NCI-H1105 (cell line): ENCODE data around the gene TRIM25.

Experiments used
- DNase-seq: peaks from one replicate; lab custom pipeline; 2025; lab: John Stamatoyannopoulos, UW

TRIM25 gene

DNA sequence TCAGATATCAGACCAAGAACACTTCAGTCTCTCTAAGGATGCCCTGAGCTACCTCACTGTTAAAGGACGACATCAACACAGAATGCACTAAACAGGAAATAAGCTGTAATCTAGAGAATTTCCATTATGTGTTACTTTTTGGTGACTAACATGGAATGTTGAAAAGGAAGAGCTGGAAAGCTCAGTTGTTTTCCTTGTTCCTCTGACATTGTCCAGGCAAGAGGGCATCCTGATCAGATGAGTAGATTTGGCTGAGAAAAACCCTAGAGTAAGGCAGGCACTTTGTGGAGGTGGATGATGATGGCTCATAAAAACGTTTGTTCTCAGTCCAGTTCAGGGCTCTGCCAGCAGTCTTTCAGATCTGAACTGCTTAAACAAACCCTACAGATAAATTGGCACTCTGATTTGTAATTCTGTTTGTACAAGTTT lies 45.9 kb downstream of the TRIM25 start:
- DNase-seq: no peak

DNA sequence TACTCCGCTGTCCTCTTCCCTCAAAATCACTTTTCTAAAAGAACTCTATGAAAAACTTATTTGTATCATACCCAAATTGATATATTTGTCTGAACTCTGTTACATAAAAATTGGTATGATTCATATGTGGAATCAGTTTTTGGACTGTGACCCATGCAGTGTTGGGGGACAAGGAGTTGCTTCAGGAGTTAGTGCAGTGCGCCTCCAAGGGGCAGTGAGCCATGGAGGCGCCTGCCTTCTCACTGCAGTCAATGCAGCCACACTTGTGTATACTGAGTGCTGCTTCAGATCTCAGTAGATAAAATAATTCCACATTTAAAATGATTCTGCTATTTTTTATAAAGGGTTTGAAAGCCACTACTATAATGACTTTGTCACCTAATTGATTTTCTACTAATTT lies 47.4 kb downstream of the TRIM25 start:
- no peak for DNase-seq

DNA sequence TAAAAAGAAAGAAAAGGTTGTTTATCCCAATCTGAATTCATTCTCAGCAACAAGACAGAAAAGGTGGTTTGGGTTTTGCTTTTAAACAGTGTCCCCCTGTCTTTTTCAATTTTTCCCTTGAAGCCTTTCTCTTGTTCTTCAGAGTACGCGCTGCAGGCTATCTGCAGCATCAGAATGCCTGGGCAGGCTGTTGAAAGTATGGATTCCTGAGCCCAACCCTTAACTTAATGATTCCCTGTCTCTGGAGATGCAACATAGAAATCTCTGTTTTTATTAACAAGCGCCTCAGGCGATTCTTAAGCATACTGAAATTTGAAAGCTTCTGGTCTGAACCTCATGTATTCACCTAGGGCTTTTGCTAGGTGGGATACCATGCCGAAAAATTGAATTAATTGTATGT lies 47.8 kb downstream of the TRIM25 start:
- no peak for DNase-seq

DNA sequence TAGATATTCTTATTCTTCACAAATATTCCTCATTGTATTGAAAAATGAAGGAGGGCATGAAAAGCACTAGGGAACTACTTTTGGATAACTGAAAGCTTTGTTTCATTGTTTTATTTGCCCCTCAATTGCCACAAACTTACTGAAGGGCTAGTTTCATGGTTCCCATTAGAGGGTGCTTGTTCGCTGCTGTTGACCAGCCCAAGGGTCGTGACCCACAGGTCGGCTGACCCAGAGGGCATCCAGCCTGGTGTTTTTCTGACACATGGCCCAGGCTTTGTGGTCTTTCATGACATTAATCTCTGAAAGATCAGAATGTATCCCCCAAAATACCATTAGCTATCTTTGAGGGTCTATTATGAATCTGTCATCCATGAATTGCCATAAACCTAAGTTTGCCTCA lies 49.9 kb downstream of the TRIM25 start:
- DNase-seq: no peak

GRCh38 chr17:56861899-56862298 lies 52.0 kb downstream of the TRIM25 start:
- no peak for DNase-seq

GRCh38 chr17:56851008-56851407 lies 62.8 kb downstream of the TRIM25 start:
- no peak for DNase-seq

DNA sequence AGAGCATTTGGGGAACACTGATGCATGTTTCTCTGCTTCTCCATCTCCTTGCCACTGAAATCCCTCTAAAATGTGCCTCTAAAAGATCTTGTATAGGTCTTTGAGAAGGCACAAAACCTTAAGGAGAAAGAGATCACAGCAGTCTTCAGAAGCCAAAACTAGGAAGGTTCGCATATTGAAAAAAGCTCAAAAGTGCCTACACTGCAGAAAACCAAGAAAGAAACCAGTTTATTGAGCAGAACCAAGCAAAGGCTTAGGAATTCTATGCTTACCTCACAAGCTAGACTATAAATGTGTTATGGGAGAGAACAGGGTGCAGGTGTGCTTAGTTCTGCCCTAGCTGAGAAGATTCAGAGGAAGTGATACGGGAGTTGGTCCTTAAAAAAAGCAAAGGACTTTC lies 63.3 kb downstream of the TRIM25 start:
- DNase-seq: no peak

DNA sequence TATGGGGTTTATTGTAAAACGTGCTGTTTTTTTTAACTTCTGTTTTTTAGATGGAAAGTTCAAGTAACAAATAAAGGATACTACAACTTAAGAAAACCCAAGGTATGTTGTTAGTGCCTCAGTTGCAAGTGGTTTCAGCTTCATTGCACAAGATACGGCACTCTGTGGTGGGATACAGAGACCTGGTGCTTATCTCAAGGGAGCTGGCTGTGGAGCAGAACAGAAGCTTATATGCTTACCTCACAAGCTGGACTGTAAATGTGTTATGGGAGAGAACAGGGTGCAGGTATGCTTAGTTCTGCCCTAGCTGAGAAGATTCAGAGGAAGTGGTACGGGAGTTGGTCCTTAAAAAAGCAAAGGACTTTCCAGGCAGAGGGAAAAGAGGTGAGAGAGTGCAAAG lies 64.7 kb downstream of the TRIM25 start:
- DNase-seq: no peak

- no peak for DNase-seq
Measured at GRCh38 chr17:56847106-56847505, 66.7 kb downstream of the TRIM25 start.

DNA sequence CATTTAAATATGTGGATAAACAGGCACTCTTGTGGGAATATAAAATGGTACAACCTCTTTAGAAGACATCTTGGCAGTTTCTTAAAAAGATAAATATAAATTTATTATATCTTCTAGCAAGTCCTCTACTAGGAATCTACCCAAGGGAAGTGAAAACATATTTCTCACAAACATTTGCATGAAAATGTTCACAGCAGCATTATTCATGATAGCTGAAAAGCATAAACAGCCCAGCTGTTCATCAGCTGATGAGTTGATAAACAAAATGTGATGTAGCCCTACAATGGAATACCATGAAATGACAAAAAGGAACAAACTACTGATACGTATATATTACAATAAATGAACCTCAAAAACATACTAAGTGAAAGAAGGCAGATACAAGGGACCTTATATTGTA lies 67.9 kb downstream of the TRIM25 start:
- DNase-seq: no peak

- DNase-seq: no peak
Measured at GRCh38 chr17:56842577-56842976, 71.3 kb downstream of the TRIM25 start.

- no peak for DNase-seq
Measured at GRCh38 chr17:56838687-56839086, 75.2 kb downstream of the TRIM25 start.
